ENCODE measurements around the gene ANTXR1. TPM values are rescaled to one million over a fixed set of nuclear protein-coding genes. Genes with fewer than 3 reads are reported as not detected.
"Not testable (repeated sequence)": the region's sequence is repeated elsewhere in the genome, so short reads cannot be mapped to it uniquely, and the experiment has no call there.

Gene ANTXR1
- total and polyA plus RNA-seq, 11 donors: 5.8 to 75.2 (median 23.3) TPM

- Histone ChIP-seq H3K27ac (no peak overlapping the region), H3K4me1 (peaks cover 0 to 29% (median 17%) of the 10 kb centered on the region in 12 donors), H3K36me3 (no peaks in the 10 kb centered on the region), H3K4me3 (no peak overlapping the region), H3K9me3 (no peaks in the 10 kb centered on the region), H3K27me3 (no peaks in the 10 kb centered on the region)
- TF ChIP-seq POLR2A (IDR thresholded peaks at IDR 0.05) (no peak), CTCF (IDR thresholded peaks at IDR 0.05) (no peak)
- no peak for DNase-seq
- intact Hi-C loops (cut with DNase I): no loop called here
- WGBS, 4 donors: 91 to 96% (median 93%) methylated on average over 3 of the region's 3 CpGs
- no peak for ATAC-seq
Observed at GRCh38 chr2:69226903-69227302, 213.9 kb downstream of the ANTXR1 start.

- TF ChIP-seq POLR2A (IDR thresholded peaks at IDR 0.05) (no peak), CTCF (IDR thresholded peaks at IDR 0.05) (no peak)
- no peaks in the 10 kb centered on the region for H3K36me3 ChIP-seq
- intact Hi-C loops (cut with DNase I): no loop called here
- no peak overlapping the region for H3K4me3 ChIP-seq
- no peaks in the 10 kb centered on the region for H3K9me3 ChIP-seq
- ATAC-seq (no peak), DNase-seq (no peak)
- H3K27me3 ChIP-seq: no peaks in the 10 kb centered on the region
- H3K4me1 ChIP-seq: peaks cover 0 to 21% (median 12%) of the 10 kb centered on the region in 12 donors
- no peak overlapping the region for H3K27ac ChIP-seq
Observed at GRCh38 chr2:69227716-69228115, 214.7 kb downstream of the ANTXR1 start.

- intact Hi-C loops (cut with DNase I); H3K27me3 ChIP-seq; H3K9me3 ChIP-seq; H3K27ac ChIP-seq; H3K4me3 ChIP-seq; ATAC-seq; H3K36me3 ChIP-seq; H3K4me1 ChIP-seq; DNase-seq: not testable (repeated sequence)
- 98 to 100% (median 100%) methylated on average over 1 of the region's 1 CpG for WGBS, 4 donors
Observed at GRCh38 chr2:69230946-69231345, 218.0 kb downstream of the ANTXR1 start.

GRCh38 chr2:69231612-69232277 lies 218.8 kb downstream of the ANTXR1 start:
- H3K4me1 ChIP-seq: peaks cover 0 to 1% (median 0%) of the 10 kb centered on the region in 12 donors
- TF ChIP-seq POLR2A (IDR thresholded peaks at IDR 0.05) (no peak), CTCF (IDR thresholded peaks at IDR 0.05) (no peak)
- intact Hi-C loops (cut with DNase I): no loop called here
- ATAC-seq (no peak), DNase-seq (no peak)
- no peaks in the 10 kb centered on the region for H3K27me3 ChIP-seq
- H3K27ac ChIP-seq: no peak overlapping the region
- H3K4me3 ChIP-seq: no peak overlapping the region
- no peaks in the 10 kb centered on the region for H3K9me3 ChIP-seq
- 84 to 90% (median 87%) methylated on average over 6 of the region's 6 CpGs for WGBS, 4 donors
- H3K36me3 ChIP-seq: no peaks in the 10 kb centered on the region

GRCh38 chr2:69235835-69236234 lies 222.9 kb downstream of the ANTXR1 start:
- H3K27ac ChIP-seq; H3K27me3 ChIP-seq; H3K9me3 ChIP-seq; H3K36me3 ChIP-seq; H3K4me3 ChIP-seq; intact Hi-C loops (cut with DNase I); ATAC-seq; DNase-seq: not testable (repeated sequence)
- peaks cover 0 to 15% (median 0%) of the 10 kb centered on the region in 12 donors for H3K4me1 ChIP-seq
- 95 to 99% (median 98%) methylated on average over 4 of the region's 4 CpGs for WGBS, 4 donors
